OCI-M1 (cell line): ENCODE measurements around the gene PLPP7.
"Not testable (repeated sequence)": the region's sequence is repeated elsewhere in the genome, so short reads cannot be mapped to it uniquely, and the experiment has no call there.

Source experiments
- DNase-seq: peaks from one replicate; lab custom pipeline; 2025; lab: John Stamatoyannopoulos, UW

The PLPP7 gene

GRCh38 chr9:131266266-131267229, 23.0 kb upstream of the PLPP7 start:
- no peak for DNase-seq

GRCh38 chr9:131270171-131271015, 19.1 kb upstream of the PLPP7 start:
- DNase-seq, result peak; percentile 66

GRCh38 chr9:131271016-131271273, 18.6 kb upstream of the PLPP7 start:
- not testable (repeated sequence) for DNase-seq

- DNase-seq, result no peak
These were observed 18.0 kb upstream of the PLPP7 start for GRCh38 chr9:131271506-131271931.

GRCh38 chr9:131272212-131272611, 17.3 kb upstream of the PLPP7 start:
- peak; percentile 19 for DNase-seq

GRCh38 chr9:131273146-131273855, 16.2 kb upstream of the PLPP7 start:
- DNase-seq, result peak; percentile 78

- DNase-seq, result peak; percentile 74
These were observed 15.5 kb upstream of the PLPP7 start for GRCh38 chr9:131273856-131274673.

GRCh38 chr9:131274674-131275331, 14.7 kb upstream of the PLPP7 start:
- peak; percentile 70 for DNase-seq

GRCh38 chr9:131275332-131276093, 14.0 kb upstream of the PLPP7 start:
- DNase-seq, result peak; percentile 81

GRCh38 chr9:131276094-131276888, 13.2 kb upstream of the PLPP7 start, which contains the start of gene FAM78A:
Gene FAM78A (minus strand): TSS chr9:131276510. CDS start chr9:131276179, 331 bp downstream.
- DNase-seq, result peak; percentile 70

- DNase-seq, result peak; percentile 60
These were observed 12.6 kb upstream of the PLPP7 start for GRCh38 chr9:131276891-131277286.

GRCh38 chr9:131277287-131277909, 12.1 kb upstream of the PLPP7 start:
- peak; percentile 36 for DNase-seq

- DNase-seq, result peak; percentile 90
These were observed 11.4 kb upstream of the PLPP7 start for GRCh38 chr9:131277910-131278701.

- DNase-seq, result peak; percentile 21
These were observed 10.8 kb upstream of the PLPP7 start for GRCh38 chr9:131278702-131279111.

GRCh38 chr9:131279196-131279862, 10.2 kb upstream of the PLPP7 start:
- no peak for DNase-seq

GRCh38 chr9:131279863-131280570, 9.5 kb upstream of the PLPP7 start:
- DNase-seq, result no peak

GRCh38 chr9:131280660-131281059, 8.9 kb upstream of the PLPP7 start:
- no peak for DNase-seq
